K562 (cell line): ENCODE measurements around the gene CBFA2T3. TPM values are rescaled to one million over a fixed set of nuclear protein-coding genes. Genes with fewer than 3 reads are reported as not detected.

ENCODE experiments used
- ARID3B ChIP-seq: fragments of 250-450 bp; sonication (Bioruptor Pico); IDR thresholded peaks from 2 replicates; pipeline ENCODE4 v1.4.0; 2020; ENCODE audit warnings: borderline replicate concordance
- C11orf30 ChIP-seq: fragments of 450-650 bp; IDR thresholded peaks from 2 replicates; pipeline ENCODE4 v1.6.1; 2016; ENCODE audit warnings: low read depth, mild to moderate bottlenecking
- CREB5 ChIP-seq: fragments of 250-450 bp; sonication (Bioruptor Pico); IDR thresholded peaks from 2 replicates; pipeline ENCODE4 v1.5.0; 2020; ENCODE audit warnings: mild to moderate bottlenecking
- DMBX1 ChIP-seq: fragments of 250-450 bp; sonication (Bioruptor Pico); IDR thresholded peaks from 2 replicates; pipeline ENCODE4 v1.8.0; 2022; ENCODE audit warnings: inconsistent platforms, mild to moderate bottlenecking, moderate library complexity, borderline replicate concordance
- ELF4 ChIP-seq: fragments of 450-650 bp; formaldehyde crosslinking; IDR thresholded peaks from 2 replicates; pipeline ENCODE4 v1.4.0; 2022; ENCODE audit warnings: missing genetic modification characterization
- HMBOX1 ChIP-seq: sonication (generic); IDR thresholded peaks from 2 replicates; pipeline ENCODE4 v1.6.1; 2016
- KDM5B ChIP-seq: fragments of 200-600 bp; sonication (generic); IDR thresholded peaks from 2 replicates; pipeline ENCODE4 v1.6.1; 2012; ENCODE audit warnings: low read depth, mild to moderate bottlenecking, moderate library complexity, low read length, control low read depth, inconsistent platforms; ENCODE audit not compliant: insufficient replicate concordance
- MTA2 ChIP-seq: fragments of 450-650 bp; IDR thresholded peaks from 2 replicates; pipeline ENCODE4 v1.6.1; 2016; ENCODE audit warnings: low read depth
- SRF ChIP-seq, 2 experiments: fragments of 250-450, 450-650 bp in 1 of 2; sonication (Bioruptor Pico) in 1 of 2; sonication (generic) in 1 of 2; formaldehyde crosslinking; IDR thresholded peaks; 2 replicates each; pipeline versions ENCODE4 v1.5.0 to v1.5.1; 2020 to 2022; ENCODE audit warnings: mild to moderate bottlenecking in 1 of 2, missing genetic modification reagents in 1 of 2
- TFE3 ChIP-seq: fragments of 450-650 bp; formaldehyde crosslinking; IDR thresholded peaks from 2 replicates; pipeline ENCODE4 v1.4.0; 2020; ENCODE audit warnings: mild to moderate bottlenecking, mixed read lengths
- YY1 ChIP-seq, 3 experiments: IDR thresholded peaks; 2 replicates each; pipeline ENCODE4 v1.6.1; 2011; ENCODE audit warnings: low read length in 2 of 3, mild to moderate bottlenecking in 2 of 3, moderate library complexity in 2 of 3, borderline replicate concordance in 1 of 3, control low read depth in 1 of 3, low read depth in 1 of 3; ENCODE audit not compliant: insufficient read depth in 3 of 3, insufficient replicate concordance in 2 of 3, control insufficient read depth in 1 of 3, insufficient read length in 1 of 3; ENCODE audit errors: extremely low read depth in 1 of 3
- ZBTB43 ChIP-seq: sonication (generic); formaldehyde crosslinking; IDR thresholded peaks from 2 replicates; pipeline ENCODE4 v1.8.0; 2023; ENCODE audit warnings: mild to moderate bottlenecking, missing genetic modification reagents
- ZBTB9 ChIP-seq: fragments of 450-650 bp; formaldehyde crosslinking; IDR thresholded peaks from 2 replicates; pipeline ENCODE4 v1.4.0; 2020; ENCODE audit warnings: mild to moderate bottlenecking, moderate library complexity
- ZNF184 ChIP-seq: sonication (generic); formaldehyde crosslinking; IDR thresholded peaks from 2 replicates; pipeline ENCODE4 v1.5.0; 2020; ENCODE audit warnings: missing genetic modification reagents
- ZNF253 ChIP-seq: fragments of 250-450 bp; sonication (Bioruptor Pico); conservative IDR thresholded peaks from 2 replicates; pipeline ENCODE4 v1.6.1; 2021; ENCODE audit warnings: mild to moderate bottlenecking
- ZNF384 ChIP-seq: IDR thresholded peaks from 2 replicates; pipeline ENCODE4 v1.6.1; 2012; ENCODE audit warnings: low read depth, low read length, improper control_type of control experiment
- ZNF695 ChIP-seq: fragments of 450-650 bp; formaldehyde crosslinking; IDR thresholded peaks from 2 replicates; pipeline ENCODE4 v1.4.0; 2020; ENCODE audit warnings: mild to moderate bottlenecking, moderate library complexity
- polyA plus RNA-seq, 8 experiments: library from polyadenylated mRNA; depleted of rRNA in 4 of 8; stranded (reverse) in 5 of 8; unstranded in 3 of 8; fragments of >200 nt; fragmentation: Nextera tagmentation in 2 of 8; fragmentation: Illumina TruSeq in 1 of 8; extraction: Ambion mirVana in 2 of 8; extraction: Trizol in 1 of 8; gene quantifications; 2 replicates each; pipeline versions ENCODE4 v1.2.1 to v1.2.3, GENCODE V29; 2011 to 2014; ENCODE audit warnings: inconsistent platforms in 1 of 8, missing spikeins in 1 of 8
- total RNA-seq, 7 experiments: library from RNA; depleted of rRNA in 6 of 7; stranded (reverse); fragments of >200 nt in 6 of 7; fragmentation: Illumina TruSeq in 2 of 7; extraction: Trizol in 2 of 7; gene quantifications; 2 replicates each; pipeline versions ENCODE4 v1.2.1 to v1.2.3, GENCODE V29; 2011 to 2021; ENCODE audit warnings: low replicate concordance in 1 of 7

Gene CBFA2T3
- total and polyA plus RNA-seq, 9 of the 15 experiments (the other 6 are each of a cell fraction or from before 2014, with no cell fraction given) = 2.3 to 145 (median 6.7) TPM

- no peak for TF ChIP-seq CREB5 (CRISPR knock-in tag)
- TF ChIP-seq ARID3B (CRISPR knock-in tag) = no peak
- TF ChIP-seq ZNF695 (CRISPR knock-in tag) = no peak
- TF ChIP-seq HMBOX1 = no peak
- TF ChIP-seq ZNF384 = no peak
- TF ChIP-seq ZNF253 (CRISPR knock-in tag) = no peak
- no peak for TF ChIP-seq ZBTB9
- TF ChIP-seq ZBTB43 = no peak
- TF ChIP-seq ZNF184 (CRISPR knock-in tag) = no peak
- no peak for TF ChIP-seq KDM5B
- TF ChIP-seq TFE3 = no peak
- TF ChIP-seq MTA2 = no peak
- no peak for TF ChIP-seq YY1 (IDR thresholded peaks at IDR 0.05; ENCODE audit: borderline replicate concordance in 1 of 3, control insufficient read depth in 1 of 3, extremely low read depth in 1 of 3, insufficient read depth in 3 of 3, insufficient read length in 1 of 3, insufficient replicate concordance in 2 of 3, low read depth in 1 of 3, low read length in 2 of 3)
- no peak for TF ChIP-seq ELF4 (CRISPR knock-in tag)
- TF ChIP-seq DMBX1 (CRISPR knock-in tag) = no peak
- TF ChIP-seq SRF (CRISPR knock-in tag; IDR thresholded peaks at IDR 0.05) = no peak
- no peak for TF ChIP-seq C11orf30
These were observed 23.4 kb upstream of the CBFA2T3 start (continued) for GRCh38 chr16:89000207-89000959.
